ENCODE results near the gene OSMR.

GRCh38 chr5:38854907-38855306 is 9.1 kb downstream of the OSMR start:
- TF ChIP-seq, protein P1, sequence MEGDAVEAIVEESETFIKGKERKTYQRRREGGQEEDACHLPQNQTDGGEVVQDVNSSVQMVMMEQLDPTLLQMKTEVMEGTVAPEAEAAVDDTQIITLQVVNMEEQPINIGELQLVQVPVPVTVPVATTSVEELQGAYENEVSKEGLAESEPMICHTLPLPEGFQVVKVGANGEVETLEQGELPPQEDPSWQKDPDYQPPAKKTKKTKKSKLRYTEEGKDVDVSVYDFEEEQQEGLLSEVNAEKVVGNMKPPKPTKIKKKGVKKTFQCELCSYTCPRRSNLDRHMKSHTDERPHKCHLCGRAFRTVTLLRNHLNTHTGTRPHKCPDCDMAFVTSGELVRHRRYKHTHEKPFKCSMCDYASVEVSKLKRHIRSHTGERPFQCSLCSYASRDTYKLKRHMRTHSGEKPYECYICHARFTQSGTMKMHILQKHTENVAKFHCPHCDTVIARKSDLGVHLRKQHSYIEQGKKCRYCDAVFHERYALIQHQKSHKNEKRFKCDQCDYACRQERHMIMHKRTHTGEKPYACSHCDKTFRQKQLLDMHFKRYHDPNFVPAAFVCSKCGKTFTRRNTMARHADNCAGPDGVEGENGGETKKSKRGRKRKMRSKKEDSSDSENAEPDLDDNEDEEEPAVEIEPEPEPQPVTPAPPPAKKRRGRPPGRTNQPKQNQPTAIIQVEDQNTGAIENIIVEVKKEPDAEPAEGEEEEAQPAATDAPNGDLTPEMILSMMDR (conservative IDR thresholded peaks at IDR 0.05; ENCODE audit: low read length), result no peak
- TF ChIP-seq EZH2phosphoT487 (IDR thresholded peaks at IDR 0.05; ENCODE audit: borderline replicate concordance, low read depth, low read length), result no peak

Measured in OCI-LY7 (cell line).